ENCODE measurements around the gene TPRX2. TPM values are rescaled to one million over a fixed set of nuclear protein-coding genes. Genes with fewer than 3 reads are reported as not detected.

The TPRX2 gene
- total RNA-seq, 1 experiment from 2014 or later, result not detected

GRCh38 chr19:47891923-47892666, 33.1 kb downstream of the TPRX2 start:
- TF ChIP-seq CTCF (conservative IDR thresholded peaks at IDR 0.05; ENCODE audit: low read depth, low read length) (no peak), EZH2 (IDR thresholded peaks at IDR 0.05; ENCODE audit: low read length, unreplicated experiment) (no peak), EZH2phosphoT487 (IDR thresholded peaks at IDR 0.05; ENCODE audit: borderline replicate concordance, low read length) (no peak)
- Histone ChIP-seq H4K20me1 (ENCODE audit: low read length) (no peaks in the 10 kb centered on the region), H3F3A (ENCODE audit: low read length, unreplicated experiment) (no peaks in the 10 kb centered on the region), H3K27ac (ENCODE audit: low read length) (no peak overlapping the region), H3K4me3 (ENCODE audit: low read length) (no peak overlapping the region), H3K9me2 (replicated peaks; ENCODE audit: low read length) (no peaks in the 10 kb centered on the region), H3K27me3 (ENCODE audit: low read length) (no peaks in the 10 kb centered on the region), H2AFZ (ENCODE audit: low read length) (no peak overlapping the region), H3K4me1 (ENCODE audit: insufficient read depth, low read length) (no peaks in the 10 kb centered on the region), H3K36me3 (ENCODE audit: low read depth, low read length) (no peaks in the 10 kb centered on the region), H3K9me3 (ENCODE audit: low read length) (no peaks in the 10 kb centered on the region), H3K79me2 (ENCODE audit: low read length) (no peaks in the 10 kb centered on the region), H3K4me2 (ENCODE audit: low read length) (no peak overlapping the region), H3K9ac (ENCODE audit: low read length) (no peak overlapping the region)
- DNase-seq (no peak), ATAC-seq (no peak)
- BruUV-seq (replicated peaks), result no TSS peak
- ChIA-PET CTCF (interaction anchor here (0.6 kb wide), 1 partner anchor 10 kb away, joined by 5 read pairs; no protein-coding TSS in a partner anchor), POLR2A (ENCODE audit: unreplicated experiment) (no interaction called here)
- intact Hi-C loops (cut with micrococcal nuclease), result no loop called here

- no peaks in the 10 kb centered on the region for H3K79me2 ChIP-seq (ENCODE audit: low read length)
Measured at GRCh38 chr19:47895165-47895782, 36.2 kb downstream of the TPRX2 start.

More at GRCh38 chr19:47895165-47895782, 36.2 kb downstream of the TPRX2 start:
- Histone ChIP-seq H4K20me1 (ENCODE audit: low read length) (no peaks in the 10 kb centered on the region), H3F3A (ENCODE audit: low read length, unreplicated experiment) (no peaks in the 10 kb centered on the region), H3K27ac (ENCODE audit: low read length) (no peak overlapping the region), H3K4me2 (ENCODE audit: low read length) (no peak overlapping the region), H3K4me3 (ENCODE audit: low read length) (no peak overlapping the region), H3K36me3 (ENCODE audit: low read depth, low read length) (no peaks in the 10 kb centered on the region), H3K9me3 (ENCODE audit: low read length) (no peaks in the 10 kb centered on the region), H2AFZ (ENCODE audit: low read length) (no peak overlapping the region), H3K27me3 (ENCODE audit: low read length) (no peaks in the 10 kb centered on the region), H3K4me1 (ENCODE audit: insufficient read depth, low read length) (no peaks in the 10 kb centered on the region), H3K9me2 (replicated peaks; ENCODE audit: low read length) (no peaks in the 10 kb centered on the region), H3K9ac (ENCODE audit: low read length) (no peak overlapping the region)
- no TSS peak for BruUV-seq (replicated peaks)
- intact Hi-C loops (cut with micrococcal nuclease), result no loop called here
- no peak for TF ChIP-seq EZH2phosphoT487 (IDR thresholded peaks at IDR 0.05; ENCODE audit: borderline replicate concordance, low read length)
- TF ChIP-seq CTCF (conservative IDR thresholded peaks at IDR 0.05; ENCODE audit: low read depth, low read length), result no peak
- TF ChIP-seq EZH2 (IDR thresholded peaks at IDR 0.05; ENCODE audit: low read length, unreplicated experiment), result no peak
- POLR2A ChIA-PET (ENCODE audit: unreplicated experiment), result no interaction called here
- ATAC-seq (no peak), DNase-seq (no peak)
- CTCF ChIA-PET, result no interaction called here

Measured in PC-3 (cell line).